ENCODE data around the gene INTU.

INTU gene

DNA sequence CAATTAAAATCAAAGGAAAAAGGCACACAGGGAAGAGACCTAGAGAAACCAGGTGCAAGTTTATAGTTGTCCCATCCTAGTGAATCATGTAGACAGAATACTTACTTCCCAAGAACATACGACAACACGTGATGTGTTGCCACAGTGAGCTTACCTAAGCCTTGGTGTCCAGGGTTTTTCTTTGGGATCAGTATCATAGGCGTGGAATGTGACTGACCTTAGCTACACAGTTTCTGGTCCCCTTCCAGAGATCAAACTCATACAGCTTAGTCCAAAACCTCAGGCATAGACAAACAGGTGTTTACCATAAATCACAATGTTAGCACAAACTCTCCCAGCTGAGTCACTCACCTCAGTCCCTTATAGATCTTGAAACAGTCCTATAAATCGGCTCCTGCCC lies 115.1 kb downstream of the INTU start:
- DNase-seq (ENCODE audit: low read depth in 3 of 3), result no peak

GRCh38 chr4:127748957-127749356 lies 116.2 kb downstream of the INTU start:
- DNase-seq (ENCODE audit: low read depth in 3 of 3), result no peak

DNA sequence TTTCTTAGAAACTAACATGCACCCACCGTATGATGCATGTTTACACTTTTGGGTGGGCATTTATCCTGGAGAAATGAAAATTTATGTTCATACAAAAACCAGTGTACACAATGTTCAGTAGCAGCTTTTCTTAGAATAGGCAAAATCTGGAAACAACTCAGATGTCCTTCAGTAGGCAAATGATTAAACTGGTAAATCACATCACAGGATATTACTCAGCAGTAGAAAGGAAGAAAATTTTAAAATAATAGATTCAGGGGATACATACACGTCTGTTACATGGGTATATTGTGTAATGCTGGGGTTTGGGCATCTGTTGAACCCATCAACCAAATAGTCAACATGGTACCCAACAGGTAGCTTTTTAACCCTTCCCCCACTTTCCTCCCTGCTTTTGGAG lies 124.1 kb downstream of the INTU start:
- DNase-seq (ENCODE audit: low read depth in 3 of 3), result no peak

DNA sequence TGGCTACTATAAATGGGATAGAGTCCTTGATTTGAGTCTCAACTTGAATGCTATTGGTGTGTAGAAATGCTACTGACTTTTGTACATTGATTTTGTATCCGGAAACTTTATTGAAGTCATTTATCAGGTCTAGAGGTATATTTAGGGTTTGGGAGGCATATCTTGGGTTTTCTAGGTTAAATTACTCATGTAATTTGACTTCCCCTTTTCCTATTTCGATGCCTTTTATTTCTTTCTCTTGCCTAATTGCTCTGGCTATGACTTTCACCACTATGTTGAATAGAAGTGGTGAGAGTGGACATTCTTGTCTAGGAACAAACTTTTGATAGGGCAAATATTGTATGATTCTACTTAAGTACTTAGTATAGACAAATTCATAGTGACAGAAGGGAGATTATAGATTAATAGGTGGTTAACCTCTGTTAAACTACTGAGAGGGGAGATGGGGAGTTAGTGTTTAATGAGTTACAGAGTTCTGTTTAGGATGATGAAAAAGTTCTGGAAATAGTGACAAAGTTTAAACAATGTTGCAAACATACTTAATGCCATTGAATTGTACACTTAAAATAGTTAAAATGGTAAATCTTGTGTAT lies 126.6 kb downstream of the INTU start:
- no peak for DNase-seq (ENCODE audit: low read depth in 3 of 3)

DNA sequence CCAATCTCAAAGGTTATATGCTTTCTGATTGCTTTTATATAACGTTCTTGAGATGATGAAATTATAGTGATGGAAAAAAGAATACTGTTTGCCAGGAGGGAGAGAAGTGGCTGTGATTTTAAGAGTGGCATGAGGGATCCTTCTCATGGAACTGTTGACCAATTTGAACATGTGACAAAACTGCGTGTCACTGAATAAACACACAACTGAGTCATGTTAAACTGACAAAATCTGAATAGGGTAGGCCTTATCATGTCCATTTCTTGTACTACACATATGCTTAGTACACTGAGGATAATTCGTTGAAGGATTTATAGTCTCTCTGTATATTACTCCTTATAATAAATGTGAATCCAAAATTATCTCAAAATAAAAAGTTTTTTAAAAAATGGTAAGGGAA lies 127.1 kb downstream of the INTU start:
- DNase-seq (ENCODE audit: low read depth in 3 of 3), result no peak

GRCh38 chr4:127771535-127772275 lies 138.9 kb downstream of the INTU start:
- no peak for DNase-seq (ENCODE audit: low read depth in 3 of 3)

- DNase-seq (ENCODE audit: low read depth in 3 of 3), result no peak
Observed at GRCh38 chr4:127772769-127773671, 140.3 kb downstream of the INTU start.

DNA sequence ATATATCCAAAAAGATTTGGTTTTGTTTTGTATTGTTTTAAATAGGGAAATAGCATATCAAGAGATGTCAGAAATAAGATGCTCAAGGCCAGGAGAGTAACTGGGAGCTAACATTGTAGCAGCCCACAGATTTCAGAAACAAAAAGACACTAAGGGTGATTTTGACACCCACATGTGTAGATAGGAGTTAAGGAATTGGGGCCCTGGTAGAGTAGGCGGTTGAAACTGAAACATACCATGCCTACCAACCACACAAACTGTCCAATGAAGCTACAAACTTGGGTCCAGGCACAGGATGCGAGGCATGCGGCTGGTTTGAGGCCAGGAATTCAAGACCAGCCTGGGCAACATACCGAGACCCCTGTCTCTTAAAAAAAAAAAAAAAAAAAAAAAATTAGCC lies 143.1 kb downstream of the INTU start:
- DNase-seq (ENCODE audit: low read depth in 3 of 3), result no peak

Data from stimulated activated CD4-positive, alpha-beta T cell treated with anti-CD3 and anti-CD28 coated beads, TNF-alpha, amount 100 ng/mL, for 24 hours (primary cell).